ENCODE results near the gene MANSC1. TPM values are rescaled to one million over a fixed set of nuclear protein-coding genes. Genes with fewer than 3 reads are reported as not detected.

The MANSC1 gene
- polyA plus RNA-seq, 1 donor (not counting 4 experiments of a cell fraction or from before 2014, with no cell fraction given), result 1.6 TPM

- Histone ChIP-seq H3K4me3 (ENCODE audit: control insufficient read depth in 2 of 3, extremely low read depth in 1 of 3, insufficient read depth in 2 of 3, low read depth in 1 of 3, low read length in 3 of 3) (no peak overlapping the region), H3K9me1 (ENCODE audit: control insufficient read depth, extremely low read depth, insufficient read depth, low read length) (no peaks in the 10 kb centered on the region), H3K4me2 (ENCODE audit: control insufficient read depth, extremely low read depth, insufficient read depth, low read depth, low read length) (no peak overlapping the region), H3K9ac (ENCODE audit: control insufficient read depth, extremely low read depth, insufficient read depth, low read length) (no peak overlapping the region), H3K27me3 (ENCODE audit: control insufficient read depth, extremely low read depth, insufficient read depth, low read length) (no peaks in the 10 kb centered on the region), H3K79me2 (ENCODE audit: control insufficient read depth, insufficient read depth, low read length) (no peaks in the 10 kb centered on the region), H3K36me3 (ENCODE audit: control insufficient read depth in 2 of 2, extremely low read depth in 1 of 2, insufficient read depth in 2 of 2, low read length in 2 of 2) (no peaks in the 10 kb centered on the region), H3K9me3 (ENCODE audit: control insufficient read depth, low read depth, low read length) (no peaks in the 10 kb centered on the region), H2AFZ (ENCODE audit: control insufficient read depth, low read length) (no peak overlapping the region), H3K27ac (ENCODE audit: control insufficient read depth, insufficient read depth, low read length) (no peak overlapping the region), H3K4me1 (ENCODE audit: control insufficient read depth, extremely low read depth, insufficient read depth, low read length) (no peaks in the 10 kb centered on the region), H4K20me1 (ENCODE audit: control insufficient read depth, extremely low read depth, insufficient read depth, low read length) (no peaks in the 10 kb centered on the region)
- TF ChIP-seq CTCF (optimal IDR thresholded peaks at IDR 0.05 in 1 of 3, IDR thresholded peaks at IDR 0.05 in 1 of 3, conservative IDR thresholded peaks at IDR 0.05 in 1 of 3; ENCODE audit: extremely low read depth in 1 of 3, insufficient read depth in 2 of 3, low read length in 3 of 3), result no peak
- no peak for TF ChIP-seq EZH2 (IDR thresholded peaks at IDR 0.05; ENCODE audit: low read length)
- DNase-seq (ENCODE audit: low read depth, low spot score) (no peak), FAIRE-seq (no peak)
- dilution Hi-C loops (cut with MboI; ENCODE audit: extremely low pct_ligation_motif_present, low sequenced_read_pairs), result no loop called here
These were observed 48.9 kb downstream of the MANSC1 start for GRCh38 chr12:12301122-12301521.

- no peaks in the 10 kb centered on the region for H4K20me1 ChIP-seq (ENCODE audit: control insufficient read depth, extremely low read depth, insufficient read depth, low read length)
- H3K4me3 ChIP-seq (ENCODE audit: control insufficient read depth in 2 of 3, extremely low read depth in 1 of 3, insufficient read depth in 2 of 3, low read depth in 1 of 3, low read length in 3 of 3), result no peak overlapping the region
- H3K9me3 ChIP-seq (ENCODE audit: control insufficient read depth, low read depth, low read length), result no peaks in the 10 kb centered on the region
- TF ChIP-seq EZH2 (IDR thresholded peaks at IDR 0.05; ENCODE audit: low read length), result no peak
- TF ChIP-seq CTCF (optimal IDR thresholded peaks at IDR 0.05 in 1 of 3, IDR thresholded peaks at IDR 0.05 in 1 of 3, conservative IDR thresholded peaks at IDR 0.05 in 1 of 3; ENCODE audit: extremely low read depth in 1 of 3, insufficient read depth in 2 of 3, low read length in 3 of 3), result no peak
- H3K9ac ChIP-seq (ENCODE audit: control insufficient read depth, extremely low read depth, insufficient read depth, low read length), result no peak overlapping the region
- dilution Hi-C loops (cut with MboI; ENCODE audit: extremely low pct_ligation_motif_present, low sequenced_read_pairs), result no loop called here
- H3K79me2 ChIP-seq (ENCODE audit: control insufficient read depth, insufficient read depth, low read length), result no peaks in the 10 kb centered on the region
- H2AFZ ChIP-seq (ENCODE audit: control insufficient read depth, low read length), result no peak overlapping the region
- no peaks in the 10 kb centered on the region for H3K9me1 ChIP-seq (ENCODE audit: control insufficient read depth, extremely low read depth, insufficient read depth, low read length)
- DNase-seq (ENCODE audit: low read depth, low spot score) (no peak), FAIRE-seq (no peak)
- no peaks in the 10 kb centered on the region for H3K27me3 ChIP-seq (ENCODE audit: control insufficient read depth, extremely low read depth, insufficient read depth, low read length)
- H3K4me2 ChIP-seq (ENCODE audit: control insufficient read depth, extremely low read depth, insufficient read depth, low read depth, low read length), result no peak overlapping the region
- no peaks in the 10 kb centered on the region for H3K4me1 ChIP-seq (ENCODE audit: control insufficient read depth, extremely low read depth, insufficient read depth, low read length)
- H3K27ac ChIP-seq (ENCODE audit: control insufficient read depth, insufficient read depth, low read length), result no peak overlapping the region
- H3K36me3 ChIP-seq (ENCODE audit: control insufficient read depth in 2 of 2, extremely low read depth in 1 of 2, insufficient read depth in 2 of 2, low read length in 2 of 2), result no peaks in the 10 kb centered on the region
These were observed 52.7 kb downstream of the MANSC1 start for GRCh38 chr12:12297201-12297830.
